HepG2 (cell line): ENCODE measurements around the gene PSMD3. TPM values are rescaled to one million over a fixed set of nuclear protein-coding genes. Genes with fewer than 3 reads are reported as not detected.

ENCODE experiments used
- ARID5B ChIP-seq: IDR thresholded peaks from 2 replicates; pipeline ENCODE4 v1.4.0; 2020; ENCODE audit warnings: mild to moderate bottlenecking, missing genetic modification reagents
- ARNT ChIP-seq: fragments of 450-650 bp; IDR thresholded peaks from 2 replicates; pipeline ENCODE4 v1.6.1; 2017
- ATF7-NPFF ChIP-seq: sonication (generic); formaldehyde crosslinking; IDR thresholded peaks from 2 replicates; pipeline ENCODE4 v1.8.1; 2023; ENCODE audit warnings: mild to moderate bottlenecking, low read depth, missing genetic modification reagents, moderate library complexity
- BCL3 ChIP-seq: sonication (generic); formaldehyde crosslinking; IDR thresholded peaks from 2 replicates; pipeline ENCODE4 v1.5.1; 2020; ENCODE audit warnings: mild to moderate bottlenecking, missing genetic modification reagents, moderate library complexity
- GATAD1 ChIP-seq: IDR thresholded peaks from 2 replicates; pipeline ENCODE4 v1.6.1; 2016; ENCODE audit warnings: missing genetic modification reagents, missing compliant biosample characterization
- HOMEZ ChIP-seq: IDR thresholded peaks from 2 replicates; pipeline ENCODE4 v1.6.1; 2016; ENCODE audit warnings: low read depth
- HOXA9 ChIP-seq: sonication (generic); formaldehyde crosslinking; IDR thresholded peaks from 2 replicates; pipeline ENCODE4 v1.8.1; 2022; ENCODE audit warnings: missing genetic modification reagents, mild to moderate bottlenecking, moderate library complexity, borderline replicate concordance
- IRX3 ChIP-seq: sonication (generic); formaldehyde crosslinking; IDR thresholded peaks from 2 replicates; pipeline ENCODE4 v1.8.1; 2023; ENCODE audit warnings: mild to moderate bottlenecking, low read depth, missing genetic modification reagents, borderline replicate concordance
- KLF9 ChIP-seq: IDR thresholded peaks from 2 replicates; pipeline ENCODE4 v1.6.1; 2016; ENCODE audit warnings: low read depth
- RCOR2 ChIP-seq: IDR thresholded peaks from 2 replicates; pipeline ENCODE4 v1.6.1; 2016; ENCODE audit warnings: missing biosample characterization, missing genetic modification reagents
- RFX5 ChIP-seq: IDR thresholded peaks from 2 replicates; pipeline ENCODE4 v1.6.1; 2011; ENCODE audit warnings: low read depth, low read length, improper control_type of control experiment
- SRF ChIP-seq: IDR thresholded peaks from 2 replicates; pipeline ENCODE4 v1.6.1; 2011; ENCODE audit warnings: mild to moderate bottlenecking, low read depth, low read length, moderate library complexity
- SRSF1 ChIP-seq: fragments of 200-400 bp; formaldehyde crosslinking; optimal IDR thresholded peaks from 2 replicates; pipeline ENCODE3; 2017; ENCODE audit warnings: mild to moderate bottlenecking, low read depth, low read length, moderate library complexity
- TMF1 ChIP-seq: sonication (generic); formaldehyde crosslinking; IDR thresholded peaks from 2 replicates; pipeline ENCODE4 v1.8.1; 2022; ENCODE audit warnings: low read depth, missing genetic modification reagents
- ZGPAT ChIP-seq: IDR thresholded peaks from 2 replicates; pipeline ENCODE4 v1.6.1; 2016; ENCODE audit warnings: mild to moderate bottlenecking
- ZNF24 ChIP-seq: fragments of 450-650 bp; IDR thresholded peaks from 2 replicates; pipeline ENCODE4 v1.6.1; 2017; ENCODE audit warnings: antibody characterized with exemption, mild to moderate bottlenecking
- ZNF253 ChIP-seq: sonication (generic); formaldehyde crosslinking; IDR thresholded peaks from 2 replicates; pipeline ENCODE4 v1.8.0; 2022; ENCODE audit warnings: mild to moderate bottlenecking, missing genetic modification reagents, borderline replicate concordance
- ZNF317 ChIP-seq: sonication (generic); formaldehyde crosslinking; IDR thresholded peaks from 2 replicates; pipeline ENCODE4 v1.5.0; 2020; ENCODE audit warnings: mild to moderate bottlenecking, missing genetic modification reagents
- ZNF33A ChIP-seq: sonication (generic); formaldehyde crosslinking; IDR thresholded peaks from 2 replicates; pipeline ENCODE4 v1.5.1; 2020; ENCODE audit warnings: missing genetic modification reagents, mild to moderate bottlenecking, moderate library complexity, borderline replicate concordance
- ZNF530 ChIP-seq: sonication (generic); formaldehyde crosslinking; IDR thresholded peaks from 2 replicates; pipeline ENCODE4 v1.5.0; 2020; ENCODE audit warnings: low read depth, mild to moderate bottlenecking, missing genetic modification reagents
- ZNF678 ChIP-seq: sonication (generic); formaldehyde crosslinking; IDR thresholded peaks from 2 replicates; pipeline ENCODE4 v1.4.0; 2020; ENCODE audit warnings: mild to moderate bottlenecking, missing genetic modification reagents
- ZNF749 ChIP-seq: sonication (generic); formaldehyde crosslinking; IDR thresholded peaks from 2 replicates; pipeline ENCODE4 v1.8.0; 2022; ENCODE audit warnings: mild to moderate bottlenecking, missing genetic modification reagents, moderate library complexity, borderline replicate concordance
- polyA plus RNA-seq, 8 experiments: library from polyadenylated mRNA; depleted of rRNA in 3 of 8; stranded (reverse) in 7 of 8; unstranded in 1 of 8; fragments of >200 nt; fragmentation: Illumina TruSeq in 4 of 8; extraction: Trizol in 4 of 8; gene quantifications; 2 replicates each; pipeline versions ENCODE4 v1.2.1 to v1.2.3, GENCODE V29; 2011 to 2016; ENCODE audit warnings: low read depth in 4 of 8, missing spikeins in 1 of 8, mixed read lengths in 1 of 8; ENCODE audit not compliant: insufficient read depth in 1 of 8
- total RNA-seq, 5 experiments: library from RNA; depleted of rRNA; stranded (reverse); fragments of >200 nt; fragmentation: Illumina TruSeq; extraction: Trizol; gene quantifications; 2 replicates each; pipeline ENCODE4 v1.2.3, GENCODE V29; 2016; ENCODE audit warnings: low read depth in 1 of 5

PSMD3 gene
- total and polyA plus RNA-seq, 2 of the 13 experiments (the other 11 are each of a cell fraction or from before 2014, with no cell fraction given): 97.4 to 146 TPM

- TF ChIP-seq KLF9 (CRISPR knock-in tag) (peak; percentile 95), ZNF253 (CRISPR knock-in tag) (peak; percentile 78; the same call in 1 of the 2 replicates), HOMEZ (CRISPR knock-in tag) (peak; percentile 39), SRF (peak; percentile 99), ATF7-NPFF (CRISPR knock-in tag) (peak; percentile 98), ARNT (no peak), RFX5 (peak; percentile 99), ZNF530 (CRISPR knock-in tag) (0 out of 2 replicates have a peak, but pooled peaks have one; percentile 73), ARID5B (CRISPR knock-in tag) (peak; percentile 85), TMF1 (peak; percentile 82), ZNF749 (CRISPR knock-in tag) (peak; percentile 88), IRX3 (CRISPR knock-in tag) (no peak; the same call in 1 of the 2 replicates), ZNF33A (CRISPR knock-in tag) (no peak), ZNF678 (CRISPR knock-in tag) (peak; percentile 95), RCOR2 (CRISPR knock-in tag) (peak; percentile 65; the same call in 1 of the 2 replicates), ZNF317 (peak; percentile 83), HOXA9 (peak; percentile 89; the same call in 1 of the 2 replicates), ZNF24 (no peak), GATAD1 (CRISPR knock-in tag) (peak; percentile 98), SRSF1 (peak; percentile 90), ZGPAT (peak; percentile 100), BCL3 (CRISPR knock-in tag) (peak; percentile 97)
Observed at GRCh38 chr17:39980351-39981206, at the start of gene PSMD3 (continued).
